Activated CD8-positive, alpha-beta T cell treated with anti-CD3 and anti-CD28 coated beads, Interleukin-2, amount 10 ng/mL, durations not matched to agents 7 days and 5 days (primary cell): ENCODE data around the gene HGS. TPM values are rescaled to one million over a fixed set of nuclear protein-coding genes. Genes with fewer than 3 reads are reported as not detected.

Experiments used
- ATAC-seq: fragments of 150-1000 bp; cut with Tn5 transposase; one replicate; pipeline ENCODE4 v1.10.0; 2021; ENCODE audit warnings: moderate library complexity
- CTCF ChIA-PET: fragments of 350-600 bp; sonication (Branson Sonifier 250); formaldehyde crosslinking; loops from one replicate; lab custom pipeline; 2021; ENCODE audit warnings: antibody characterized with exemption; lab: Charles Lee
- POLR2A ChIA-PET: fragments of 350-600 bp; sonication (Branson Sonifier 250); formaldehyde crosslinking; loops from one replicate; lab custom pipeline; 2021; ENCODE audit warnings: antibody characterized with exemption; lab: Charles Lee
- DNase-seq: peaks from one replicate; pipeline ENCODE4 v3.0.0-alpha.2; 2020
- H3K27ac Mint-ChIP-seq: one replicate; pipeline ENCODE4 v1.8.0; 2021; ENCODE audit warnings: mild to moderate bottlenecking, mixed read lengths
- H3K27me3 Mint-ChIP-seq: one replicate; pipeline ENCODE4 v1.8.0; 2021; ENCODE audit warnings: low read depth, mixed read lengths
- H3K36me3 Mint-ChIP-seq: one replicate; pipeline ENCODE4 v1.8.0; 2021; ENCODE audit warnings: low read depth, mixed read lengths
- H3K4me1 Mint-ChIP-seq: one replicate; pipeline ENCODE4 v1.8.0; 2021; ENCODE audit warnings: low read depth, mixed read lengths
- H3K4me3 Mint-ChIP-seq: one replicate; pipeline ENCODE4 v1.8.0; 2021; ENCODE audit warnings: mild to moderate bottlenecking, mixed read lengths
- H3K9me3 Mint-ChIP-seq: one replicate; pipeline ENCODE4 v1.8.0; 2022; ENCODE audit warnings: mixed read lengths; ENCODE audit not compliant: insufficient read depth
- total RNA-seq, 2 experiments: library from RNA; stranded (reverse); gene quantifications; one replicate each; pipeline ENCODE4 v1.2.3, GENCODE V29; 2021

HGS gene
- total RNA-seq, 2 experiments from 2014 or later: 107 to 128 TPM

GRCh38 chr17:81646869-81647600, 36.8 kb upstream of the HGS start:
- Mint-ChIP-seq H3K27ac (no peak overlapping the region), H3K36me3 (peaks cover 9% of the 10 kb centered on the region), H3K4me1 (peaks cover 5% of the 10 kb centered on the region), H3K9me3 (no peaks in the 10 kb centered on the region), H3K27me3 (peaks cover 22% of the 10 kb centered on the region), H3K4me3 (no peak overlapping the region)
- no peak for DNase-seq
- CTCF ChIA-PET: no interaction called here
- POLR2A ChIA-PET: interaction anchor here (1.4 kb wide), 1 partner anchor 408 kb away, joined by 3 read pairs; the partner anchor contains the start of genes NDUFAF8 and TEPSIN
- ATAC-seq: no peak

GRCh38 chr17:81647640-81648012, 36.2 kb upstream of the HGS start:
- H3K4me3 Mint-ChIP-seq: no peak overlapping the region
- H3K36me3 Mint-ChIP-seq: peaks cover 9% of the 10 kb centered on the region
- ChIA-PET CTCF (no interaction called here), POLR2A (no interaction called here)
- peaks cover 6% of the 10 kb centered on the region for H3K4me1 Mint-ChIP-seq
- H3K9me3 Mint-ChIP-seq: no peaks in the 10 kb centered on the region
- no peak for ATAC-seq
- DNase-seq: no peak
- H3K27me3 Mint-ChIP-seq: peaks cover 22% of the 10 kb centered on the region
- no peak overlapping the region for H3K27ac Mint-ChIP-seq

DNA sequence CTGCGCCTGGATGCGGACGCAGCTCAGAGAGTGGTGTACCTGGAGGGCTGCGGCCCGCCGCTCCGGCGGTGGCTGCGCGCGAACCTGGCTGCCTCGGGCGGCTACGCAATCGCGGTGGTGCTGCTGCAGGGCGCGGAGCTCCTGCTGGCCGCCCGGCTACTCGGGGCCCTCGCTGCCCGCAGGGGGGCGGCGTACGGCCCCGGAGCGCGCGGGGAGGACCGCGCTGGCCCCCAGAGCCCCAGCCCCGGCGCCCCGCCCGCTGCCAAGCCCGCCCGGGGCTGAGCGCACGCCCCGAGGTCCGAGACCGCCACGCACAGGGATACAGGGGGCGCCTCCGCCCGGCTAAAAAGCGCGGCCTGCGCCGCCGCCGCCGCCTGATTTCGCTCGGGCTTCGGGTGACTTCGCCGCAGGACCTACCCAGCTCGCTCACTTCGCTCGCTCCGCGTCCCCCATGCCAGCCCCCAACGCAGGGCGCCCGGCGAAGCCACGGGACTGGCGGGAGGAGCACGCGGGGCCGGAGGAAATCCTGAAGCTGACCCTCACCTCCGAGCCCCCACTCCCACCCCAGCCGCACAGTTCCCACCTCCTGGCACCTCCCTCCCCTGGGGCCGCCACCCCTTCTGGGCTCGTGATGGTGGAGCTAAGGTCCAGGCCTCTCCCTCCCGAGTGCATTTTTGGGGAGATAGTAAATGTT, 35.7 kb upstream of the HGS start:
- no peak for ATAC-seq
- DNase-seq: no peak
- Mint-ChIP-seq H3K9me3 (no peaks in the 10 kb centered on the region), H3K4me1 (peaks cover 12% of the 10 kb centered on the region), H3K27me3 (peaks cover 22% of the 10 kb centered on the region), H3K4me3 (no peak overlapping the region), H3K36me3 (peaks cover 9% of the 10 kb centered on the region), H3K27ac (no peak overlapping the region)
- POLR2A ChIA-PET: interaction anchor here (1.4 kb wide), 1 partner anchor 19 kb away, joined by 3 read pairs; the partner anchor contains the start of gene CCDC137
- CTCF ChIA-PET: no interaction called here

- no peak for DNase-seq
- Mint-ChIP-seq H3K36me3 (peaks cover 9% of the 10 kb centered on the region), H3K9me3 (no peaks in the 10 kb centered on the region), H3K4me1 (peaks cover 17% of the 10 kb centered on the region), H3K4me3 (no peak overlapping the region), H3K27ac (no peak overlapping the region), H3K27me3 (peaks cover 22% of the 10 kb centered on the region)
- ChIA-PET POLR2A (interaction anchor here (1.4 kb wide), 1 partner anchor 18 kb away, joined by 3 read pairs; the partner anchor contains the start of gene CCDC137), CTCF (no interaction called here)
- no peak for ATAC-seq
Measured at GRCh38 chr17:81648707-81649085, 35.1 kb upstream of the HGS start.

- Mint-ChIP-seq H3K27ac (no peak overlapping the region), H3K4me3 (no peak overlapping the region), H3K4me1 (peaks cover 35% of the 10 kb centered on the region), H3K27me3 (peaks cover 22% of the 10 kb centered on the region), H3K9me3 (no peaks in the 10 kb centered on the region), H3K36me3 (peaks cover 9% of the 10 kb centered on the region)
- ATAC-seq (no peak), DNase-seq (no peak)
- ChIA-PET POLR2A (no interaction called here), CTCF (no interaction called here)
Measured at GRCh38 chr17:81650951-81651350, 32.9 kb upstream of the HGS start.

GRCh38 chr17:81651692-81652091, 32.1 kb upstream of the HGS start:
- H3K27ac Mint-ChIP-seq: peak overlapping the region; percentile 67
- peaks cover 21% of the 10 kb centered on the region for H3K27me3 Mint-ChIP-seq
- ChIA-PET POLR2A (no interaction called here), CTCF (no interaction called here)
- DNase-seq (no peak), ATAC-seq (no peak)
- H3K36me3 Mint-ChIP-seq: peaks cover 9% of the 10 kb centered on the region
- H3K4me1 Mint-ChIP-seq: peaks cover 41% of the 10 kb centered on the region
- peak overlapping the region; percentile 23 for H3K4me3 Mint-ChIP-seq
- no peaks in the 10 kb centered on the region for H3K9me3 Mint-ChIP-seq

DNA sequence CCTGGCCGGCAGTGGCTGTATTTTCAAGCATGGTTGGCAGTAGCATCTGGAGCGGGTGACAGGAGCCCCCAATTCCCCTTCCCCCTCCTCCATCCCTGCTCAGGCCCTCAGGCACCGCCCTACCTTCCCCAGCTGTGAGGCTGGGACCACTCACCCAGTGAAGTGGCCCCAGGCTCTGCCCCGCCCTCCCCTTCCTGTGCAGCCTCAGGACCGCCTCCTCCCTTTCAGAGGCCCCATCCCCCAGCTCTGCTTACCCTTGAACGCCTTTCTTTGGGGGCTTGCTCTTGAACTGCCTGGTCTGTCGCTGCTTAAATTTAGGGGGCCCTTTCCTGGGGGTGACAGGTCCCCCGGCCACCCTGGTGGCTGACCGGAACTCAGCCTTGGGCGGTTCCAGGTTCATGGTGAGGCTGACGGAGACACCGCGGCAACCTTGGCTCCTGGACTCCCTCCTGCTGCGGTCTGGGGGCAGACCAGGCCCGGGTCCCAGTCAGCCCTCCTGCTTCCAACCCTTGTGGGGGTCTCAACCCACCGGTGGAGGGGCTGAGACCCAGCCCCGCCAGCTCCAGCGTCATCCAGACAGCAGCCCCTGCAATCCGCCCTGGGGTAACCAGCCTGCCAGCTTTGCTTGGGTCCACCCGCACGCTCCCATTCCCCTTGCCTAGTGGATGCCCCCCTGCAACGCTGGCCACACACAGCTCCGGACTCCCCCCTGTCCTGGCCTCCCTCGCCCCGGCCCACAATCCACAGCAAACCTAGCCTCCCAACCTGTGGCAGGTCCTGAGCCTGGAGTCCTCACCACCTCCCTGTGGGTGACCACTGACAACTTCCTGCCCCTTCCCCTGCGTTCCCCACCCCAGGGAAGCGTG, 30.7 kb upstream of the HGS start:
- Mint-ChIP-seq H3K27ac (peak overlapping the region; percentile 96), H3K27me3 (peaks cover 9% of the 10 kb centered on the region), H3K36me3 (peaks cover 5% of the 10 kb centered on the region), H3K9me3 (no peaks in the 10 kb centered on the region), H3K4me1 (peaks cover 50% of the 10 kb centered on the region), H3K4me3 (peak overlapping the region; percentile 90)
- ATAC-seq (peak; percentile 74), DNase-seq (peak; percentile 72)
- ChIA-PET CTCF (interaction anchor here (1.4 to 1.5 kb wide), 2 partner anchors 12 to 52 kb away, joined by 3 read pairs; no protein-coding TSS in a partner anchor), POLR2A (interaction anchor here (1.0 to 1.6 kb wide), 3 partner anchors 10 to 13 kb away, joined by 6 to 12 read pairs (median 8); partner anchors contain the start of genes CCDC137 and OXLD1)

DNA sequence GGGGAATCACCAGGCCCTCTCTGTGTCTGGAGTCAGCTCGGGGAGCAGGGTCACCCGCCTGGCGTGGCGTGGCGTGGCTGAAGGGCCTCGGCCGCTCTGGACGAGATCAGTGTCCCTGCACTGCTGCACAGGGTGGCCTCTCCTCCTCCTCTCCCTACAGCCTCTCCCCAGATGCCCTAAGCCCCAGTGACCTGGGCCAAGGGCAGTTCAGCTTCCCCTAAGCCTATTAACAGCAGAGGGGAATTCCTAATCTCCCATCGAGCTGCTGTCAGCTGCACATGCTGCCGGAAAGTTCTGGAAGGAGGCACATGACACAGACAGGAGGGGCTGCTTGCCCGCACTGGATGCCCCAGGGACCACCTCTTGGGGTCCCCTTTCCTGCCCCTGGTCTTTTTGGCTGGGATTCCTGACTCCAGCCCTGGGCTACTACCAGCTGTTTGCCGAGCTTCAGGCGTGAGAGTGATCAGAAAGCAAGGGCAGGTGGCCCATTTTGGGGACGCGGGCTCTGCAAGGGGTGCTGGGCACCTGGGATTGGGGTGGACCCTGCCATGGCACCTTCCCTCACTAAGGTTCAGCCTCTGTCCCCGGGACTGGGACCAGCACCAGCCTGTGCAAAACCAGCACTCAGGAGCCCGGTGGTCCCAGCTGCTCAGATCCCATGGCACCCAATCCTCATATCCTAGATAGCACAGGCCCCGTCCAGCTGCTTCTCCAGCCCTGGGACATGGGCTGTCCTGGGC, 28.3 kb upstream of the HGS start:
- Mint-ChIP-seq H3K36me3 (peaks cover 3% of the 10 kb centered on the region), H3K27ac (no peak overlapping the region), H3K27me3 (no peaks in the 10 kb centered on the region), H3K9me3 (no peaks in the 10 kb centered on the region), H3K4me1 (peaks cover 50% of the 10 kb centered on the region), H3K4me3 (no peak overlapping the region)
- ChIA-PET POLR2A (no interaction called here), CTCF (no interaction called here)
- no peak for DNase-seq
- no peak for ATAC-seq

GRCh38 chr17:81656118-81656743, 27.6 kb upstream of the HGS start, which contains the start of gene PDE6G:
PDE6G (minus strand) TSS chr17:81656542; CDS start chr17:81653305, 3,237 bp downstream.
- Mint-ChIP-seq H3K27ac (peak within 1 kb of the TSS; percentile 71), H3K9me3 (no peaks in the 10 kb centered on the region), H3K36me3 (peaks cover 3% of the 10 kb centered on the region), H3K4me1 (peaks cover 56% of the 10 kb centered on the region), H3K27me3 (no peaks in the 10 kb centered on the region), H3K4me3 (no peak within 1 kb of the TSS)
- POLR2A ChIA-PET: interaction anchor here (1.5 kb wide), 1 partner anchor 10 kb away, joined by 4 read pairs; the partner anchor contains the start of genes CCDC137 and OXLD1
- CTCF ChIA-PET: interaction anchor here (0.7 kb wide), 1 partner anchor 55 kb away, joined by 4 read pairs; no protein-coding TSS in a partner anchor
- ATAC-seq: no peak
- DNase-seq: no peak

DNA sequence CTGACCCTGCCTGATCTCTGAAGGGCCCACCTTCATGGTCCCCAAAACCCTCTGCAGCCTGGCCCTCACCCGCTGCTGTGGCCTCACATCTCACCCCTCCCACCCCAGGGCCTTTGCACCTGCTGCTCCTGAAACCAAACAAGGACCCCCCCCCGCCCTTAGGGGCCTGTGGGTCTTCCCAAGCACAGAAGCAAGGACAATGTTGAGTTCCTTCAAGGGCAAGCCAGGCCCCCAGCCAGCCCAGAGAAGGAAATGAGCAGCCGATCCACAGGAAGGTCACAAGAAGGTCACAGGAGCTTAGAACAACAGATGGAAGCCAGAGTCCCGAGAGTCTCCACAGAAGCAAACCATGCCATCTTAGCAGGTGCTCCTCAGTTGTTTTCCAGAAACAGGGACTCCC, 27.0 kb upstream of the HGS start:
- H3K4me3 Mint-ChIP-seq: no peak overlapping the region
- peak; percentile 31 for DNase-seq
- peaks cover 2% of the 10 kb centered on the region for H3K36me3 Mint-ChIP-seq
- H3K27me3 Mint-ChIP-seq: no peaks in the 10 kb centered on the region
- peaks cover 54% of the 10 kb centered on the region for H3K4me1 Mint-ChIP-seq
- CTCF ChIA-PET: interaction anchor here (0.7 kb wide), 1 partner anchor 56 kb away, joined by 4 read pairs; no protein-coding TSS in a partner anchor
- H3K9me3 Mint-ChIP-seq: no peaks in the 10 kb centered on the region
- H3K27ac Mint-ChIP-seq: peak overlapping the region; percentile 71
- ATAC-seq: no peak
- POLR2A ChIA-PET: interaction anchor here (1.5 kb wide), 1 partner anchor 9 kb away, joined by 4 read pairs; the partner anchor contains the start of genes CCDC137 and OXLD1
